Dendritic cell treated with granulocyte-macrophage colony-stimulating factor and Interleukin-4, amounts not matched to agents 40 ng/mL and 50 ng/mL, for 4 days (primary cell): ENCODE data around the gene HDX.
"Not testable (repeated sequence)": the region's sequence is repeated elsewhere in the genome, so short reads cannot be mapped to it uniquely, and the experiment has no call there.

Source experiments
- H3K27ac Mint-ChIP-seq: one replicate; pipeline ENCODE4 v1.8.0; 2022; ENCODE audit warnings: mild to moderate bottlenecking, mixed read lengths
- H3K27me3 Mint-ChIP-seq: one replicate; pipeline ENCODE4 v1.8.0; 2022; ENCODE audit warnings: mild to moderate bottlenecking, mixed read lengths
- H3K36me3 Mint-ChIP-seq: one replicate; pipeline ENCODE4 v1.8.0; 2022; ENCODE audit warnings: low read depth, mixed read lengths
- H3K4me1 Mint-ChIP-seq: one replicate; pipeline ENCODE4 v1.8.0; 2022; ENCODE audit warnings: low read depth, mixed read lengths
- H3K4me3 Mint-ChIP-seq: one replicate; pipeline ENCODE4 v1.8.0; 2022; ENCODE audit warnings: mild to moderate bottlenecking, moderate library complexity, mixed read lengths
- H3K9me3 Mint-ChIP-seq: one replicate; pipeline ENCODE4 v1.8.0; 2022; ENCODE audit warnings: mixed read lengths
- intact Hi-C: fragments of 100-400 bp; cut with micrococcal nuclease; formaldehyde crosslinking; loops from one replicate; pipeline ENCODE4 v1.15.0; 2022

HDX gene

DNA sequence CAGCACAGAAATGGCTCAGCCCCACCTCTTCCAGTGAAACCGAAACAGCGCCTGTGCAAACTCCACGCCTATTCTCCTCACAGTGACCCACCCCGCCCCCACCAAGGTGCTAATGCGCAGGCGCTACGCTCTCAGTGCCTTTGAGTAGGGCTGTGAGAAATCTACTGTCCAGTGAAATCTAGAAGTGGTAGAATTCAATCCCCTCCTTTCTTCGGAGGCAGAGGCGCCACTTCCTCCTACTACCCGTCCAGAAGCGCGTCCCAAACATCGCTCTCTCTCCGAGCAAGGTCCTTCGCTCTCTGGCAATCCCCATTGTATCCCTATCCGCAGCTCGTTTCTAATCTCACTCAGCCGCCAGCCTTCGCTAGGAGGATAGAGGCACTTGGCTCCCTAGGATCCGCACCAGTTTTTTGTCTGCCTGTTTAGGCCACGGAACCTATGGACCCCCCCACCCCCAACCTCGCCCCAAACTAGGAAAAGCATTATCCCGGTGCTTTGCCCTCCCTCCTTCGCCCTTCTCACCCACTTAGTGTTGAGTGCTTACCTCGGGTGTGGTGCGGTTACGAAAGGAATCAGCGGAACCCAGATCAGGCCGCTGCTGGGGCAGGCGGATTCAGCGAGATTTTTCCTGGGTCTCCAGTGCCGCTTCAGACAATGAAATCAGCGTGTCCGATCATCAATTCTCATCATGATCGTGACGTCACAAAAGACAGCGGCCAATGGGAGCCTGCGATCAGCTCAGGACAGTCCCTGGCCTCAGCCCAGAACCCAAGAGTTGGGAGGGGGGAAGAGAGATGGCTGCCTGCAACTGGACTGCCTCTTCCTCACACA, at the start of gene HDX:
TSS of gene HDX (minus strand) at position 656 of the 831 bp plus-strand sequence. CDS start 27,056 bp downstream, outside the sequence.
- peak within 1 kb of the TSS; percentile 94 for H3K27ac Mint-ChIP-seq
- H3K36me3 Mint-ChIP-seq = no peaks in the 10 kb centered on the region
- H3K27me3 Mint-ChIP-seq = no peaks in the 10 kb centered on the region
- peaks cover 8% of the 10 kb centered on the region for H3K4me1 Mint-ChIP-seq
- no peaks in the 10 kb centered on the region for H3K9me3 Mint-ChIP-seq
- intact Hi-C loops = loop anchor here (10.0 kb wide), 1 partner anchor 503 kb away; the partner anchor contains the start of gene APOOL
- peak within 1 kb of the TSS; percentile 75 for H3K4me3 Mint-ChIP-seq

DNA sequence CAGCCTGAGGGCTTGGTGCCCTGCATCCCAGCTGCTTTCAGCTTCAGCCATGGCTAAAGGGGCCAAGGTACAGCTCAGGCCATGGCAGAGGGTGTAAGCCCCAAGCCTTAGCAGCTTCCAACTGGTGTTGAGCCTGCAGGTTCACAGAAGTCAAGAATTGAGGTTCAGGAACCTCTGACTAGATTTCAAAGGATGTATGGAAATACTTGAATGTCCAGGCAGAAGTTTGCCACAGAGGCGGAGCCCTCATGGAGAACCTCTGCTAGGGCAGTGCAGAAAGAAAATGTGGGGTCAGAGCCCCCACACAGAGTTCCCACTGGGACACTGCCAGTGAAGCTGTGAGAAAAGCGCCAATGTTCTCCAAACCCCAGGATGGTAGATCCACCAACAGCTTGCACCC, 39.1 kb upstream of the HDX start:
- H3K36me3 Mint-ChIP-seq, intact Hi-C loops, H3K4me1 Mint-ChIP-seq, H3K27me3 Mint-ChIP-seq, H3K4me3 Mint-ChIP-seq, H3K27ac Mint-ChIP-seq: not testable (repeated sequence)
- peaks cover 26% of the 10 kb centered on the region for H3K9me3 Mint-ChIP-seq

DNA sequence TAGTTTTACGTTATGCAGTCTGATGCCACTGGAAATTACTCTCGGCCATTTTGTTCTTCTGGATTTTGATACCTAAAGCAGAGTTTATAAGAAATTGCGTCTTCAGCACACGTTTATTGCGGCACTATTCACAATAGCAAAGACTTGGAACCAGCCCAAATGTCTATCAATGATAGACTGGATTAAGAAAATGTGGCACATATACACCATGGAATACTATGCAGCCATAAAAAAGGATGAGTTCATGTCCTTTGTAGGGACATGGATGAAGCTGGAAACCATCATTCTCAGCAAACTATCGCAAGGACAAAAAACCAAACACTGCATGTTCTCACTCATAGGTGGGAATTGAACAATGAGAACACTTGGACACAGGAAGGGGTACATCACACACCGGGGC, 35.4 kb upstream of the HDX start:
- H3K9me3 Mint-ChIP-seq = peaks cover 23% of the 10 kb centered on the region
- H3K4me3 Mint-ChIP-seq, H3K4me1 Mint-ChIP-seq, intact Hi-C loops, H3K36me3 Mint-ChIP-seq, H3K27me3 Mint-ChIP-seq, H3K27ac Mint-ChIP-seq: not testable (repeated sequence)

- peaks cover 10% of the 10 kb centered on the region for H3K36me3 Mint-ChIP-seq
These were observed 13.8 kb downstream of the HDX start for GRCh38 chrX:84488426-84488825.

GRCh38 chrX:84487365-84488353, 14.6 kb downstream of the HDX start:
- H3K36me3 Mint-ChIP-seq = peaks cover 17% of the 10 kb centered on the region
- no peaks in the 10 kb centered on the region for H3K27me3 Mint-ChIP-seq
- no peak overlapping the region for H3K4me3 Mint-ChIP-seq
- intact Hi-C loops = loop anchor here (10.0 kb wide), 1 partner anchor 73 kb away; no protein-coding TSS in a partner anchor
- H3K4me1 Mint-ChIP-seq = peaks cover 13% of the 10 kb centered on the region
- H3K9me3 Mint-ChIP-seq = peaks cover 12% of the 10 kb centered on the region
- H3K27ac Mint-ChIP-seq = peak overlapping the region; percentile 63

More at GRCh38 chrX:84488426-84488825, 13.8 kb downstream of the HDX start:
- Mint-ChIP-seq H3K27me3 (no peaks in the 10 kb centered on the region), H3K4me1 (peaks cover 13% of the 10 kb centered on the region), H3K9me3 (peaks cover 8% of the 10 kb centered on the region), H3K27ac (no peak overlapping the region), H3K4me3 (no peak overlapping the region)
- intact Hi-C loops = loop anchor here (10.0 kb wide), 1 partner anchor 74 kb away; no protein-coding TSS in a partner anchor

DNA sequence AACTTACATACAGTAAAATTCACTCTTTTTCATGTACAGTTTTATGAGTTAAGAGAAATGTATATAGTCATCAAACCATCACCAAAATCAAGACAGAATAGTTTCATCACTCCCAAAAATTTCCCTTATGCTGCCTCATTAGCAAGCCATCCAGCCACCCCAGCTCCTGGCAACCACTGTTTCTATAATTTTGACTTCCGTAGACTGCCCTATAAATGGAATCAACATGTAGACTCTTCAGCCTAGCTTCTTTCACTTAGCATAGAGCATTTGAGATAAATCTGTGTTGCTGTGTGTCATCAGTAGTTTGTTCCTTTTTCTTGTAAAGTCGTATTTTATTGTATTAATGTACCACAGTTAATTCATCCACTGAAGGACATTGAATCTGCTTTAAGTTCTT, 23.2 kb downstream of the HDX start:
- peaks cover 26% of the 10 kb centered on the region for H3K9me3 Mint-ChIP-seq
- intact Hi-C loops = no loop called here
- peaks cover 5% of the 10 kb centered on the region for H3K4me1 Mint-ChIP-seq
- H3K4me3 Mint-ChIP-seq = peak overlapping the region; percentile 14
- peaks cover 29% of the 10 kb centered on the region for H3K36me3 Mint-ChIP-seq
- H3K27ac Mint-ChIP-seq = peak overlapping the region; percentile 30
- H3K27me3 Mint-ChIP-seq = no peaks in the 10 kb centered on the region

- H3K4me1 Mint-ChIP-seq = peaks cover 5% of the 10 kb centered on the region
- no peak overlapping the region for H3K27ac Mint-ChIP-seq
- H3K27me3 Mint-ChIP-seq = no peaks in the 10 kb centered on the region
- peaks cover 11% of the 10 kb centered on the region for H3K9me3 Mint-ChIP-seq
- intact Hi-C loops = no loop called here
- peaks cover 11% of the 10 kb centered on the region for H3K36me3 Mint-ChIP-seq
- no peak overlapping the region for H3K4me3 Mint-ChIP-seq
These were observed 25.1 kb downstream of the HDX start for GRCh38 chrX:84477114-84477513.

DNA sequence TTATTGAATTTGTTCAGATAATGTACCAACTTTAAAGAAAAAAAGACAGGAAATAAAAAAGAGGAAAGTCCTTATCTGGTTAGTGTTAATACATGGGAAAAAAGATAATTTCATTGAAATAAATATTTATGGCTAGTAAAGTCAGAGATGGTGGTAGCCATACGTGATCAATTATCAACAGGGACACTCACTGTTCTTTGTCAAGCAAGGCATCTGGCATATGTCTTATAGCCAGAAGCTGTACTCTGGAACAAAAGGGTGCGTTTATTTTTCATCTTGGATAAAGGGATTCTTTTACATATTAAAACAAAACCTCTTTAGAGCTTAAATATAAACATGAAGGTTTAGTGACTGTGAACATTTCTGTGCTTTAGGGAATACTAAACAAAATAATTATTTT, 26.7 kb downstream of the HDX start:
- Mint-ChIP-seq H3K36me3 (no peaks in the 10 kb centered on the region), H3K27ac (no peak overlapping the region), H3K9me3 (no peaks in the 10 kb centered on the region), H3K27me3 (no peaks in the 10 kb centered on the region), H3K4me3 (no peak overlapping the region), H3K4me1 (peaks cover 5% of the 10 kb centered on the region)
- intact Hi-C loops = no loop called here

GRCh38 chrX:84475101-84475500, 27.2 kb downstream of the HDX start:
- intact Hi-C loops = no loop called here
- Mint-ChIP-seq H3K27ac (no peak overlapping the region), H3K27me3 (no peaks in the 10 kb centered on the region), H3K4me1 (peaks cover 5% of the 10 kb centered on the region), H3K4me3 (no peak overlapping the region), H3K36me3 (no peaks in the 10 kb centered on the region), H3K9me3 (no peaks in the 10 kb centered on the region)

DNA sequence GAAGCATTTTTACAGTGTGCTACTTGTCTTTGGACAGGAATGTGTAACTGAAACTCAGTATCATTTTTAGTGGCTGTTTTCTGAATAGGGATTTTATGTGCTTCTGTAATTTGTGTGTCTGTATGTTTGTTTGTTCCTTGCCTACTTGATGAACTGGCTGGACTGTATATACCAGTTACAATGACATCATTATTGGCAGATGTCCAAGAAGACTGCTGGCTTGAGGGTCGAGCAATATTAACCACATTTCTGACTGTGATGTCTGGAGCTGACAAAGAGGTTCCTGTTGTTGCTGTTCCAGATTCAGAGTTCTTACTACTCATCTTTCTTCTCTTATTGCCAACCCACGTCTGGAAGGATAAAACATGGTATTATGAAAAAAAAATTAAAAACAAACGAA, 33.0 kb downstream of the HDX start:
- peaks cover 7% of the 10 kb centered on the region for H3K36me3 Mint-ChIP-seq

GRCh38 chrX:84467898-84468297, 34.4 kb downstream of the HDX start:
- H3K27ac Mint-ChIP-seq = no peak overlapping the region

More for the DNA sequence above, 33.0 kb downstream of the HDX start:
- no peaks in the 10 kb centered on the region for H3K27me3 Mint-ChIP-seq
- no peaks in the 10 kb centered on the region for H3K4me1 Mint-ChIP-seq
- no peak overlapping the region for H3K27ac Mint-ChIP-seq
- H3K9me3 Mint-ChIP-seq = peaks cover 5% of the 10 kb centered on the region
- intact Hi-C loops = no loop called here
- no peak overlapping the region for H3K4me3 Mint-ChIP-seq

GRCh38 chrX:84453351-84454246, 48.7 kb downstream of the HDX start:
- H3K9me3 Mint-ChIP-seq = peaks cover 10% of the 10 kb centered on the region
- H3K27ac Mint-ChIP-seq = no peak overlapping the region
- H3K4me3 Mint-ChIP-seq = no peak overlapping the region
- intact Hi-C loops = no loop called here
- H3K36me3 Mint-ChIP-seq = no peaks in the 10 kb centered on the region
- H3K4me1 Mint-ChIP-seq = no peaks in the 10 kb centered on the region
- H3K27me3 Mint-ChIP-seq = no peaks in the 10 kb centered on the region

More at GRCh38 chrX:84467898-84468297, 34.4 kb downstream of the HDX start:
- H3K9me3 Mint-ChIP-seq = peaks cover 8% of the 10 kb centered on the region
- no peaks in the 10 kb centered on the region for H3K4me1 Mint-ChIP-seq
- H3K36me3 Mint-ChIP-seq = peaks cover 7% of the 10 kb centered on the region
- intact Hi-C loops = no loop called here
- H3K4me3 Mint-ChIP-seq = no peak overlapping the region
- H3K27me3 Mint-ChIP-seq = no peaks in the 10 kb centered on the region

DNA sequence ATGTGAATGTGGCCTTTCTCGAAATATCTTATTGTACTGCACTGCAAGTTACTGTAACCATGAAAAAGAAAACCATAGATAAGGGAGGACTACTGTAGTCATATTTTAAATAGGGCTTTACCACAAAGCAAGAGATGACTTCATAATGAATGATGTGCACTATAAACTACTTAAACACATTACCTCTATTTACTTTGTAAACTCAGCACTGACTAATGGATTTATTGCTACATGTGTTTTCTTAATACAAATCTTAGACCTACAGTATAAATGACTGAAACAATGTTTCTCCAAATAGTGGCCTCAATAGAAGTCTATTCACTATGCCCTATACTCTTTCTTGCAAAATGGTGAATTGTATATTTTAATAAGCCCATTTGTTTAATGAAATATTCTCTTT, 61.1 kb downstream of the HDX start:
- intact Hi-C loops = no loop called here
- H3K27ac Mint-ChIP-seq = no peak overlapping the region
- no peaks in the 10 kb centered on the region for H3K4me1 Mint-ChIP-seq
- H3K36me3 Mint-ChIP-seq = peaks cover 18% of the 10 kb centered on the region
- H3K4me3 Mint-ChIP-seq = no peak overlapping the region
- H3K27me3 Mint-ChIP-seq = no peaks in the 10 kb centered on the region
- H3K9me3 Mint-ChIP-seq = peaks cover 13% of the 10 kb centered on the region
